Testis (tissue), 3 donors: ENCODE measurements around the gene SGCG. TPM values are rescaled to one million over a fixed set of nuclear protein-coding genes. Genes with fewer than 3 reads are reported as not detected.

Experiments used
- DNase-seq: peaks from one replicate; pipeline ENCODE4 v3.0.0-alpha.2; 2019
- H3K27ac ChIP-seq, 2 donors: fragments of 200-600 bp; sonication (generic); one replicate each; pipeline ENCODE4 v1.5.1; 2019
- H3K27me3 ChIP-seq: fragments of 200-600 bp; sonication (generic); one replicate; pipeline ENCODE4 v1.5.1; 2019
- H3K36me3 ChIP-seq: fragments of 200-600 bp; sonication (generic); one replicate; pipeline ENCODE4 v1.5.1; 2017; ENCODE audit warnings: low read depth; ENCODE audit errors: missing control alignments
- H3K4me1 ChIP-seq: fragments of 200-600 bp; sonication (generic); one replicate; pipeline ENCODE4 v1.5.1; 2019
- H3K4me3 ChIP-seq, 2 donors: fragments of 200-600 bp; sonication (generic); one replicate each; pipeline ENCODE4 v1.5.1; 2017 to 2019
- H3K9me3 ChIP-seq: fragments of 200-600 bp; sonication (generic); one replicate; pipeline ENCODE4 v1.5.1; 2017
- CTCF ChIP-seq, 3 experiments: fragments of 450-650 bp in 2 of 3; fragments of 200-600 bp in 1 of 3; sonication (generic) in 1 of 3; IDR thresholded peaks; one replicate each; pipeline ENCODE4 v1.5.1; 2016 to 2019; ENCODE audit warnings: antibody characterized with exemption in 3 of 3, mild to moderate bottlenecking in 2 of 3, moderate library complexity in 1 of 3
- POLR2A ChIP-seq: fragments of 450-650 bp; IDR thresholded peaks from one replicate; pipeline ENCODE4 v1.6.1; 2017; ENCODE audit warnings: antibody characterized with exemption, mild to moderate bottlenecking, moderate library complexity
- WGBS, 2 donors: methylation state at CpG; one replicate each; pipeline ENCODE4 v1.1.5; 2018; 5-methylcytosine and 5-hydroxymethylcytosine counted together
- intact Hi-C: fragments of 100-400 bp; cut with DNase I; formaldehyde crosslinking; loops from one replicate; pipeline ENCODE4 v1.15.1; 2023; ENCODE audit warnings: low total_unique reads
- polyA plus RNA-seq: library from polyadenylated mRNA; stranded (reverse); fragments of 350-450 nt; fragmentation: Illumina TruSeq; extraction: RNeasy Lipid Tissue Mini Kit (QIAGEN cat#74804); gene quantifications from one replicate; pipeline ENCODE4 v1.2.3, GENCODE V29; 2014; ENCODE audit warnings: low read depth, low replicate concordance; ENCODE audit not compliant: insufficient read depth
- total RNA-seq, 2 donors: library from RNA; depleted of rRNA; stranded (reverse); fragments of >200 nt; gene quantifications; one replicate each; pipeline ENCODE4 v1.2.3, GENCODE V29; 2016

SGCG gene
- total and polyA plus RNA-seq, 3 donors from 2014 or later: 1.5 to 2.9 (median 2.2) TPM

GRCh38 chr13:23348262-23349127 is 167.7 kb downstream of the SGCG start:
- no peak for TF ChIP-seq CTCF (IDR thresholded peaks at IDR 0.05)
- TF ChIP-seq POLR2A: no peak

GRCh38 chr13:23349161-23349897 is 168.6 kb downstream of the SGCG start:
- WGBS, 2 donors: 93 to 99% methylated on average over 4 of the region's 4 CpGs

More at GRCh38 chr13:23348262-23349127, 167.7 kb downstream of the SGCG start:
- no peak for DNase-seq
- no peak overlapping the region for H3K4me3 ChIP-seq
- intact Hi-C loops: no loop called here
- H3K36me3 ChIP-seq: no peaks in the 10 kb centered on the region
- H3K9me3 ChIP-seq: no peaks in the 10 kb centered on the region
- no peak overlapping the region for H3K27ac ChIP-seq
- no peaks in the 10 kb centered on the region for H3K27me3 ChIP-seq
- 52 to 58% methylated on average over 4 of the region's 4 CpGs for WGBS, 2 donors
- H3K4me1 ChIP-seq: peaks cover 7% of the 10 kb centered on the region

GRCh38 chr13:23350009-23350408 is 169.2 kb downstream of the SGCG start:
- Histone ChIP-seq H3K4me3 (no peak overlapping the region), H3K9me3 (no peaks in the 10 kb centered on the region), H3K27ac (no peak overlapping the region), H3K27me3 (no peaks in the 10 kb centered on the region), H3K36me3 (no peaks in the 10 kb centered on the region), H3K4me1 (peaks cover 12% of the 10 kb centered on the region)
- TF ChIP-seq POLR2A: no peak
- TF ChIP-seq CTCF (IDR thresholded peaks at IDR 0.05): no peak
- 79 to 95% methylated on average over 3 of the region's 3 CpGs for WGBS, 2 donors
- DNase-seq: no peak
- intact Hi-C loops: no loop called here

More at GRCh38 chr13:23349161-23349897, 168.6 kb downstream of the SGCG start:
- H3K9me3 ChIP-seq: no peaks in the 10 kb centered on the region
- H3K4me3 ChIP-seq: no peak overlapping the region
- H3K4me1 ChIP-seq: peaks cover 7% of the 10 kb centered on the region
- H3K27me3 ChIP-seq: no peaks in the 10 kb centered on the region
- TF ChIP-seq CTCF (IDR thresholded peaks at IDR 0.05) (no peak), POLR2A (no peak)
- DNase-seq: no peak
- H3K36me3 ChIP-seq: no peaks in the 10 kb centered on the region
- intact Hi-C loops: no loop called here
- H3K27ac ChIP-seq: no peak overlapping the region

GRCh38 chr13:23352161-23352560 is 171.4 kb downstream of the SGCG start:
- Histone ChIP-seq H3K27ac (no peak overlapping the region), H3K4me1 (peaks cover 12% of the 10 kb centered on the region), H3K4me3 (no peak overlapping the region), H3K36me3 (no peaks in the 10 kb centered on the region), H3K9me3 (no peaks in the 10 kb centered on the region), H3K27me3 (no peaks in the 10 kb centered on the region)
- DNase-seq: no peak
- intact Hi-C loops: no loop called here
- no peak for TF ChIP-seq POLR2A
- no peak for TF ChIP-seq CTCF (IDR thresholded peaks at IDR 0.05)
- 72 to 80% methylated on average over 4 of the region's 4 CpGs for WGBS, 2 donors
